Vagina (tissue), 2 donors: Measurements from ENCODE around the gene SHOC2.

Source experiments
- CTCF ChIP-seq, 3 experiments: fragments of 450-650 bp in 2 of 3; fragments of 200-600 bp in 1 of 3; sonication (generic) in 1 of 3; IDR thresholded peaks; one replicate each; pipeline ENCODE4 v1.5.1; 2017 to 2019; ENCODE audit warnings: antibody characterized with exemption in 3 of 3, mild to moderate bottlenecking in 2 of 3, moderate library complexity in 2 of 3
- POLR2A ChIP-seq, 2 donors: fragments of 450-650 bp; IDR thresholded peaks; one replicate each; pipeline ENCODE4 v1.6.1; 2017; ENCODE audit warnings: antibody characterized with exemption in 2 of 2, mild to moderate bottlenecking in 2 of 2, moderate library complexity in 2 of 2

GRCh38 chr10:110962443-110962842 is 43.0 kb downstream of the SHOC2 start:
- no peak for TF ChIP-seq CTCF (IDR thresholded peaks at IDR 0.05)
- no peak for TF ChIP-seq POLR2A (IDR thresholded peaks at IDR 0.05)
